Measurements from ENCODE around the gene MOGAT3.
A peak's percentile ranks its signal among the peaks of the same experiment; 100 is the strongest.

Gene MOGAT3

DNA sequence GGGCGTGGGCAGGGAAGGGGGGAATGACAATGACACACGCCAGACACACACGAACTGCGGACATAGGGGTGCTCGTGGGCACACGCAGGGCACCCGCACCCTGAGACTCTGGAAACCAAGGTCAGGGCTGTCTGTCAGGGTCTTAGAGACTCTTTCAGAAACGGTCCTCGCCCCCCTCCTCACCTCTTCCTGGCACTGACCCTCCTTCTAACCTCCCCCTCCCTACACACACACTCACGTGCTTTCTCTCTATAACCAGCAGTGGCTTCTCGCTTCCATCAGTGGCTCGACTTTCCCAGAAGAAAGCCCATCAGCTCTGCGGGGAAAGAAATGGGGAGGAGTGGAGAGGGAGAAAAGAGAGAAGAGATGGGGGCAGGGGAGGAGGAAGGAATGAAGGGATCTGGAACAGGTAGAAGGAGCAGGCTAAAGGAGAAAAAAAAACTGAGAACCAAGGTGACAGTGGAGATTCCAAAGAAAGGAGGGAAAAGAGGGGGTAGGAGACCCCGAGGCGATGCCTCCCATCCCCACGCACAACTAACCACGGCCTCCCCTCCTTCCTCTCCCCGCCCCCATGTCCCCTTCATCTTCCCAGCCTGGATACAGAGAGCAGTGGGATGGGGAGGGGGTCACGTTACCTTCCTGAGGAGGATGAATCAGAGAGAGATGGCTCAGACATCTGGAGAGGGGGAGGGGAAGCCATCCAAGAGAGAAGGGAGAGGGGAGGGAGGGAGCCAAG is 33.8 kb downstream of the MOGAT3 start:
- H3K9me3 ChIP-seq (ENCODE audit: control insufficient read depth, insufficient read depth, low read length) = no peaks in the 10 kb centered on the region
- H3K4me2 ChIP-seq (ENCODE audit: low read length) = 0 out of 2 replicates have a peak overlapping the region, but pooled peaks have one; percentile 6
- TF ChIP-seq CTCF (IDR thresholded peaks at IDR 0.05; ENCODE audit: low read depth, low read length, poor library complexity, severe bottlenecking) = no peak
- TF ChIP-seq EZH2phosphoT487 (IDR thresholded peaks at IDR 0.05; ENCODE audit: borderline replicate concordance, low read length) = no peak
- H3K27ac ChIP-seq (ENCODE audit: low read depth, low read length) = no peak overlapping the region
- H3K36me3 ChIP-seq (ENCODE audit: control insufficient read depth, low read length) = peaks cover under 1% of the 10 kb centered on the region; the same call in 1 of the 2 replicates
- H3K79me2 ChIP-seq (ENCODE audit: control insufficient read depth, low read length) = peaks cover 12% of the 10 kb centered on the region
- H4K20me1 ChIP-seq (ENCODE audit: control insufficient read depth, insufficient read depth, low read depth, low read length) = peaks cover 35% of the 10 kb centered on the region
- H3K27me3 ChIP-seq (ENCODE audit: control insufficient read depth, low read length) = peaks cover 61% of the 10 kb centered on the region
- H3K4me3 ChIP-seq (ENCODE audit: low read length) = no peak overlapping the region
- H3K4me1 ChIP-seq (ENCODE audit: control insufficient read depth, low read length) = peaks cover 64% of the 10 kb centered on the region
- no peaks in the 10 kb centered on the region for H3K9me2 ChIP-seq (replicated peaks; ENCODE audit: control insufficient read depth, low read length)
- H3F3A ChIP-seq (ENCODE audit: control insufficient read depth, insufficient read depth) = peaks cover 12% of the 10 kb centered on the region

GRCh38 chr7:101166648-101166908 is 34.3 kb downstream of the MOGAT3 start:
- no peak overlapping the region for H3K4me2 ChIP-seq (ENCODE audit: low read length)
- H3K27ac ChIP-seq (ENCODE audit: low read depth, low read length) = no peak overlapping the region
- H3K4me1 ChIP-seq (ENCODE audit: control insufficient read depth, low read length) = peaks cover 63% of the 10 kb centered on the region
- H3F3A ChIP-seq (ENCODE audit: control insufficient read depth, insufficient read depth) = peaks cover 17% of the 10 kb centered on the region
- H3K79me2 ChIP-seq (ENCODE audit: control insufficient read depth, low read length) = peaks cover 12% of the 10 kb centered on the region
- no peaks in the 10 kb centered on the region for H3K9me2 ChIP-seq (replicated peaks; ENCODE audit: control insufficient read depth, low read length)
- TF ChIP-seq CTCF (IDR thresholded peaks at IDR 0.05; ENCODE audit: low read depth, low read length, poor library complexity, severe bottlenecking) (no peak), EZH2phosphoT487 (IDR thresholded peaks at IDR 0.05; ENCODE audit: borderline replicate concordance, low read length) (no peak)
- H3K4me3 ChIP-seq (ENCODE audit: low read length) = no peak overlapping the region
- H3K9me3 ChIP-seq (ENCODE audit: control insufficient read depth, insufficient read depth, low read length) = no peaks in the 10 kb centered on the region
- peaks cover 56% of the 10 kb centered on the region for H3K27me3 ChIP-seq (ENCODE audit: control insufficient read depth, low read length)
- peaks cover 35% of the 10 kb centered on the region for H4K20me1 ChIP-seq (ENCODE audit: control insufficient read depth, insufficient read depth, low read depth, low read length)
- peaks cover 5% of the 10 kb centered on the region; the same call in 1 of the 2 replicates for H3K36me3 ChIP-seq (ENCODE audit: control insufficient read depth, low read length)

- no peaks in the 10 kb centered on the region for H3K9me2 ChIP-seq (replicated peaks; ENCODE audit: control insufficient read depth, low read length)
- H3K36me3 ChIP-seq (ENCODE audit: control insufficient read depth, low read length) = peaks cover 7% of the 10 kb centered on the region; the same call in 1 of the 2 replicates
- H3K4me3 ChIP-seq (ENCODE audit: low read length) = peak overlapping the region; percentile 40
- TF ChIP-seq CTCF (IDR thresholded peaks at IDR 0.05; ENCODE audit: low read depth, low read length, poor library complexity, severe bottlenecking) = no peak
- no peak for TF ChIP-seq EZH2phosphoT487 (IDR thresholded peaks at IDR 0.05; ENCODE audit: borderline replicate concordance, low read length)
- H4K20me1 ChIP-seq (ENCODE audit: control insufficient read depth, insufficient read depth, low read depth, low read length) = peaks cover 35% of the 10 kb centered on the region
- peaks cover 20% of the 10 kb centered on the region for H3F3A ChIP-seq (ENCODE audit: control insufficient read depth, insufficient read depth)
- H3K4me1 ChIP-seq (ENCODE audit: control insufficient read depth, low read length) = peaks cover 63% of the 10 kb centered on the region
- H3K27ac ChIP-seq (ENCODE audit: low read depth, low read length) = no peak overlapping the region
- no peaks in the 10 kb centered on the region for H3K9me3 ChIP-seq (ENCODE audit: control insufficient read depth, insufficient read depth, low read length)
- peak overlapping the region; percentile 72 for H3K4me2 ChIP-seq (ENCODE audit: low read length)
- H3K79me2 ChIP-seq (ENCODE audit: control insufficient read depth, low read length) = peaks cover 12% of the 10 kb centered on the region
- H3K27me3 ChIP-seq (ENCODE audit: control insufficient read depth, low read length) = peaks cover 51% of the 10 kb centered on the region
These were observed 34.7 kb downstream of the MOGAT3 start for GRCh38 chr7:101165958-101166647.

Measured in DOHH2 (cell line).